Measurements from ENCODE around the gene CA10. TPM values are rescaled to one million over a fixed set of nuclear protein-coding genes. Genes with fewer than 3 reads are reported as not detected.

CA10 gene
- total RNA-seq, 1 donor from 2014 or later: 10.4 TPM

GRCh38 chr17:51700011-51700760 lies 458.3 kb downstream of the CA10 start:
- Histone ChIP-seq H3K27me3 (ENCODE audit: control insufficient read depth in 3 of 3, insufficient read depth in 3 of 3, low read length in 3 of 3) (no peaks in the 10 kb centered on the region), H3K4me3 (ENCODE audit: low read length in 3 of 3) (no peak overlapping the region), H3K36me3 (ENCODE audit: control insufficient read depth in 3 of 3, insufficient read depth in 3 of 3, low read length in 3 of 3) (no peaks in the 10 kb centered on the region), H3K4me1 (ENCODE audit: control insufficient read depth in 3 of 3, insufficient read depth in 3 of 3, low read length in 3 of 3) (peaks cover 0 to 8% (median 4%) of the 10 kb centered on the region in 3 donors), H3K9me3 (ENCODE audit: control insufficient read depth in 3 of 3, low read length in 3 of 3) (no peaks in the 10 kb centered on the region), H3K27ac (ENCODE audit: low read depth, low read length) (no peak overlapping the region), H3K9ac (ENCODE audit: low read depth in 1 of 3, low read length in 3 of 3) (no peak overlapping the region)

- Histone ChIP-seq H3K4me1 (ENCODE audit: control insufficient read depth in 3 of 3, insufficient read depth in 3 of 3, low read length in 3 of 3) (peaks cover 0 to 5% (median 4%) of the 10 kb centered on the region in 3 donors), H3K27ac (ENCODE audit: low read depth, low read length) (no peak overlapping the region)
These were observed 459.2 kb downstream of the CA10 start for GRCh38 chr17:51699303-51699702.

GRCh38 chr17:51692917-51693316 lies 465.6 kb downstream of the CA10 start:
- Histone ChIP-seq H3K36me3 (ENCODE audit: control insufficient read depth in 3 of 3, insufficient read depth in 3 of 3, low read length in 3 of 3) (no peaks in the 10 kb centered on the region), H3K9me3 (ENCODE audit: control insufficient read depth in 3 of 3, low read length in 3 of 3) (no peaks in the 10 kb centered on the region), H3K27ac (ENCODE audit: low read depth, low read length) (no peak overlapping the region), H3K9ac (ENCODE audit: low read depth in 1 of 3, low read length in 3 of 3) (no peak overlapping the region), H3K4me1 (ENCODE audit: control insufficient read depth in 3 of 3, insufficient read depth in 3 of 3, low read length in 3 of 3) (no peaks in the 10 kb centered on the region), H3K27me3 (ENCODE audit: control insufficient read depth in 3 of 3, insufficient read depth in 3 of 3, low read length in 3 of 3) (no peaks in the 10 kb centered on the region), H3K4me3 (ENCODE audit: low read length in 3 of 3) (no peak overlapping the region)

More at GRCh38 chr17:51699303-51699702, 459.2 kb downstream of the CA10 start:
- Histone ChIP-seq H3K9me3 (ENCODE audit: control insufficient read depth in 3 of 3, low read length in 3 of 3) (no peaks in the 10 kb centered on the region), H3K27me3 (ENCODE audit: control insufficient read depth in 3 of 3, insufficient read depth in 3 of 3, low read length in 3 of 3) (no peaks in the 10 kb centered on the region), H3K9ac (ENCODE audit: low read depth in 1 of 3, low read length in 3 of 3) (no peak overlapping the region), H3K36me3 (ENCODE audit: control insufficient read depth in 3 of 3, insufficient read depth in 3 of 3, low read length in 3 of 3) (no peaks in the 10 kb centered on the region), H3K4me3 (ENCODE audit: low read length in 3 of 3) (no peak overlapping the region)

- Histone ChIP-seq H3K4me3 (ENCODE audit: low read length in 3 of 3) (no peak overlapping the region), H3K27me3 (ENCODE audit: control insufficient read depth in 3 of 3, insufficient read depth in 3 of 3, low read length in 3 of 3) (no peaks in the 10 kb centered on the region), H3K4me1 (ENCODE audit: control insufficient read depth in 3 of 3, insufficient read depth in 3 of 3, low read length in 3 of 3) (peaks cover 0 to 14% (median 0%) of the 10 kb centered on the region in 3 donors), H3K27ac (ENCODE audit: low read depth, low read length) (no peak overlapping the region), H3K9ac (ENCODE audit: low read depth in 1 of 3, low read length in 3 of 3) (no peak overlapping the region), H3K9me3 (ENCODE audit: control insufficient read depth in 3 of 3, low read length in 3 of 3) (no peaks in the 10 kb centered on the region), H3K36me3 (ENCODE audit: control insufficient read depth in 3 of 3, insufficient read depth in 3 of 3, low read length in 3 of 3) (no peaks in the 10 kb centered on the region)
These were observed 470.6 kb downstream of the CA10 start for GRCh38 chr17:51687887-51688286.

- H3K36me3 ChIP-seq (ENCODE audit: control insufficient read depth in 3 of 3, insufficient read depth in 3 of 3, low read length in 3 of 3): no peaks in the 10 kb centered on the region
- no peaks in the 10 kb centered on the region for H3K9me3 ChIP-seq (ENCODE audit: control insufficient read depth in 3 of 3, low read length in 3 of 3)
- H3K27ac ChIP-seq (ENCODE audit: low read depth, low read length): no peak overlapping the region
- no peak overlapping the region for H3K9ac ChIP-seq (ENCODE audit: low read depth in 1 of 3, low read length in 3 of 3)
- H3K4me3 ChIP-seq (ENCODE audit: low read length in 3 of 3): no peak overlapping the region
- H3K27me3 ChIP-seq (ENCODE audit: control insufficient read depth in 3 of 3, insufficient read depth in 3 of 3, low read length in 3 of 3): no peaks in the 10 kb centered on the region
- peaks cover 0 to 27% (median 0%) of the 10 kb centered on the region in 3 donors for H3K4me1 ChIP-seq (ENCODE audit: control insufficient read depth in 3 of 3, insufficient read depth in 3 of 3, low read length in 3 of 3)
These were observed 473.1 kb downstream of the CA10 start for GRCh38 chr17:51685287-51685909.

- Histone ChIP-seq H3K27me3 (ENCODE audit: control insufficient read depth in 3 of 3, insufficient read depth in 3 of 3, low read length in 3 of 3) (no peaks in the 10 kb centered on the region), H3K4me3 (ENCODE audit: low read length in 3 of 3) (no peak overlapping the region), H3K9me3 (ENCODE audit: control insufficient read depth in 3 of 3, low read length in 3 of 3) (no peaks in the 10 kb centered on the region), H3K27ac (ENCODE audit: low read depth, low read length) (no peak overlapping the region), H3K4me1 (ENCODE audit: control insufficient read depth in 3 of 3, insufficient read depth in 3 of 3, low read length in 3 of 3) (peaks cover 0 to 27% (median 0%) of the 10 kb centered on the region in 3 donors), H3K9ac (ENCODE audit: low read depth in 1 of 3, low read length in 3 of 3) (no peak overlapping the region), H3K36me3 (ENCODE audit: control insufficient read depth in 3 of 3, insufficient read depth in 3 of 3, low read length in 3 of 3) (no peaks in the 10 kb centered on the region)
These were observed 474.3 kb downstream of the CA10 start for GRCh38 chr17:51684214-51684613.

GRCh38 chr17:51683291-51683690 lies 475.2 kb downstream of the CA10 start:
- H3K9me3 ChIP-seq (ENCODE audit: control insufficient read depth in 3 of 3, low read length in 3 of 3): no peaks in the 10 kb centered on the region
- no peaks in the 10 kb centered on the region for H3K36me3 ChIP-seq (ENCODE audit: control insufficient read depth in 3 of 3, insufficient read depth in 3 of 3, low read length in 3 of 3)
- no peak overlapping the region for H3K9ac ChIP-seq (ENCODE audit: low read depth in 1 of 3, low read length in 3 of 3)
- no peak overlapping the region for H3K27ac ChIP-seq (ENCODE audit: low read depth, low read length)
- H3K4me1 ChIP-seq (ENCODE audit: control insufficient read depth in 3 of 3, insufficient read depth in 3 of 3, low read length in 3 of 3): peaks cover 0 to 27% (median 0%) of the 10 kb centered on the region in 3 donors
- no peak overlapping the region for H3K4me3 ChIP-seq (ENCODE audit: low read length in 3 of 3)
- no peaks in the 10 kb centered on the region for H3K27me3 ChIP-seq (ENCODE audit: control insufficient read depth in 3 of 3, insufficient read depth in 3 of 3, low read length in 3 of 3)

- H3K9ac ChIP-seq (ENCODE audit: low read depth in 1 of 3, low read length in 3 of 3): no peak overlapping the region
- no peak overlapping the region for H3K4me3 ChIP-seq (ENCODE audit: low read length in 3 of 3)
- no peaks in the 10 kb centered on the region for H3K27me3 ChIP-seq (ENCODE audit: control insufficient read depth in 3 of 3, insufficient read depth in 3 of 3, low read length in 3 of 3)
- no peak overlapping the region for H3K27ac ChIP-seq (ENCODE audit: low read depth, low read length)
- H3K36me3 ChIP-seq (ENCODE audit: control insufficient read depth in 3 of 3, insufficient read depth in 3 of 3, low read length in 3 of 3): no peaks in the 10 kb centered on the region
- H3K9me3 ChIP-seq (ENCODE audit: control insufficient read depth in 3 of 3, low read length in 3 of 3): no peaks in the 10 kb centered on the region
- H3K4me1 ChIP-seq (ENCODE audit: control insufficient read depth in 3 of 3, insufficient read depth in 3 of 3, low read length in 3 of 3): peaks cover 0 to 27% (median 0%) of the 10 kb centered on the region in 3 donors
These were observed 476.4 kb downstream of the CA10 start for GRCh38 chr17:51682115-51682514.

- no peaks in the 10 kb centered on the region for H3K36me3 ChIP-seq (ENCODE audit: control insufficient read depth in 3 of 3, insufficient read depth in 3 of 3, low read length in 3 of 3)
These were observed 480.6 kb downstream of the CA10 start for GRCh38 chr17:51677875-51678274.

More at GRCh38 chr17:51677875-51678274, 480.6 kb downstream of the CA10 start:
- Histone ChIP-seq H3K4me3 (ENCODE audit: low read length in 3 of 3) (no peak overlapping the region), H3K27me3 (ENCODE audit: control insufficient read depth in 3 of 3, insufficient read depth in 3 of 3, low read length in 3 of 3) (no peaks in the 10 kb centered on the region), H3K9ac (ENCODE audit: low read depth in 1 of 3, low read length in 3 of 3) (no peak overlapping the region), H3K4me1 (ENCODE audit: control insufficient read depth in 3 of 3, insufficient read depth in 3 of 3, low read length in 3 of 3) (peaks cover 0 to 13% (median 0%) of the 10 kb centered on the region in 3 donors), H3K9me3 (ENCODE audit: control insufficient read depth in 3 of 3, low read length in 3 of 3) (no peaks in the 10 kb centered on the region), H3K27ac (ENCODE audit: low read depth, low read length) (no peak overlapping the region)
